GM10847 (cell line): ENCODE results near the gene TCL1A.

Source experiments
- POLR2A ChIP-seq: IDR thresholded peaks from 2 replicates; pipeline ENCODE4 v1.6.1; 2011; ENCODE audit not compliant: insufficient read length; ENCODE audit errors: extremely low read depth

Gene TCL1A

DNA sequence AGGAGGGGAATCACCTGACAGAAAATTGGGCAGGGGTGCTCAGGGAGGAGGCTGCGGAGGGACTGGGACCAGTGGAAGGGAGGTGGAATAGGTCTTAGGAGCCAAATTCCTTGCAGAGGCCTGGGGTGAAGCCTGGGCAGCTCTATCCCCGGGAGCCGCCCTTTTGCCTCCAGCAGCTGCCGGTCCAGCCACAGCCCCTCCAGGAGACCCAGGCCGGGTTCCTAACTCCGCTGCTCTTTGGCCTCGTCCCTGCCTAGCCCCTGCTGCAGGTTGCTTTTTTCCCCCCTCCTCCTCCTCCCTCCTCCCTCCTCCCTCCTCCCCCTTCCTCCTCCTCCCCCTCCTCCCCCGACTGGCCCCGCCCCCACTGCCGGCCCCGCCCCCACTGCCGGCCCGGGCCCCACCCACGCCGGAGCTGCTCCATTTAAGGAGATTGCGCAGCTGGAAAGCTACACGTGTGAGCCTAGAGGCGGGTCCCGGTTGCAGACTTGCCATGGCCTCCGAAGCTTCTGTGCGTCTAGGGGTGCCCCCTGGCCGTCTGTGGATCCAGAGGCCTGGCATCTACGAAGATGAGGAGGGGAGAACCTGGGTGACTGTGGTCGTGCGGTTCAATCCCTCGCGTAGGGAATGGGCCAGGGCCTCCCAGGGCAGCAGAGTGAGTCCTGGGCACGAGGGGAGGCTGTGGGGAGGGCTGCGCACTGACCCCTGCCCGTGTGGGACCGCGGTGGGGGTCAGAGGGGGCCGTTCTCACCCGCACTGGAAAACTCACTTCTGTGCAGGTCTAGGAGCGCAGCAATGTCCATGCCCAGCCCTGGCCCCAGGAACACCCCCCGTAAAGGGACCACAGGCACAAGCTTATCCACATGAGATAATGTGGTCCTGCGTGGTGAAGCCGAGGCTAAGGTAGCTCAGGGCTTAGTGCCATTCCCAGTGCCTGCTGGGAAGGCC lies 27.7 kb downstream of the TCL1A start, which contains the start of gene TCL1B:
Gene TCL1B (plus strand): TSS at position 449 of the 945 bp plus-strand sequence. CDS start 42 bp downstream, at position 491.
- TF ChIP-seq POLR2A, result no peak

GRCh38 chr14:95683793-95684192 lies 30.1 kb downstream of the TCL1A start:
- TF ChIP-seq POLR2A, result no peak

DNA sequence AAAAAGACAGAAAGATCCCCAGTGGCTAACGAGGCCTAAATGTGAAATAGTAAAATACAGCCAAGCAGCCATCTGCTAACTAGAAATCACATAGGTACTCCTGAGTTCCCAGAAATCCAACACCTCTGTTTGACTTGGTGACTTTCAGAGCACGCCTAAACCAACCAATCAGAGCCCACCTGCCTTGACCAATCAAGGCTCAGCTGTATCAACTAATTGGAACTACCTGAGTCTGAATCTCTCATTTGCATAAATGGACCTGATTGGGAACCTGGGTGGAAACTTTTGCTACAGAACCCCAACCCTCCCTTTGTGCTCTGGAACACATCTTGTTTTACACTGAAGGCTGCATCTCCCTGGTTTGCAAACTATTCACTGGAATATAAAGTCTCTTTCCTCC lies 32.8 kb downstream of the TCL1A start:
- TF ChIP-seq POLR2A, result no peak

DNA sequence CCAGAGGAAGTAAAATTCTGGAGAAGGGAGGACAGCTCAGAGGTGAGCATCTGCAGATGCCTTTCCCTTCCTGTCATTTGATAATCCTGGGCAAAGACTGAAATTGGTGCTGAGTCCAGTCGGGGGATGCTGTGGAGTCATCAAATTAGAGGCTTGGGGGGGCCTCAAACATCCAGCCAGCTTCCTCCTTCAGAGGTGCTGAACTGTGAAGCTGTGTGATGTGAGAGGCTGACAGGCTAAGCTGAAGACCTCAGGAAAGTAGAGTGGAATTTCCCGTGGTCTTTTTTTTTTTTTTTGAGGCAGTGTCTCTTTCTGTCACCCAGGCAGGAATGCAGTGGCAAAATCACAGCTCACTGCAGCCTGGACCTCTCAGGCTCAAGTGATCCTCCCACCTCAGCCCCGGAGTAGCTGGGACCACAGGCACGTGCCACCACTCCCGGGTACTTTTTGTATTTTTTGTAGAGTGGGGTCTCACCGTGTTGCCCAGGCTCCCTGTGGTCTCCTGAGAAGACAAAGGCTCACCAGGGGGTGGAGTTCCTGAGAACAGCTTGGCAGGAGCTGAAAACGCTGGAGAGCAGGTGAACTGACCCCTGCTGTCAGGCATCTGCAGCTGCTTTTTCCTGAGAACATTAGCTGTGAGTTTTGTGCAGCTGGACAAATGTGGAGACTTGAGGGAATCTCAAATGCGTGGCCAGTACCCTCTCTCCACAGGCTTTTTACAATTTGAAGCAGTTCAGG lies 33.8 kb downstream of the TCL1A start:
- TF ChIP-seq POLR2A, result no peak

DNA sequence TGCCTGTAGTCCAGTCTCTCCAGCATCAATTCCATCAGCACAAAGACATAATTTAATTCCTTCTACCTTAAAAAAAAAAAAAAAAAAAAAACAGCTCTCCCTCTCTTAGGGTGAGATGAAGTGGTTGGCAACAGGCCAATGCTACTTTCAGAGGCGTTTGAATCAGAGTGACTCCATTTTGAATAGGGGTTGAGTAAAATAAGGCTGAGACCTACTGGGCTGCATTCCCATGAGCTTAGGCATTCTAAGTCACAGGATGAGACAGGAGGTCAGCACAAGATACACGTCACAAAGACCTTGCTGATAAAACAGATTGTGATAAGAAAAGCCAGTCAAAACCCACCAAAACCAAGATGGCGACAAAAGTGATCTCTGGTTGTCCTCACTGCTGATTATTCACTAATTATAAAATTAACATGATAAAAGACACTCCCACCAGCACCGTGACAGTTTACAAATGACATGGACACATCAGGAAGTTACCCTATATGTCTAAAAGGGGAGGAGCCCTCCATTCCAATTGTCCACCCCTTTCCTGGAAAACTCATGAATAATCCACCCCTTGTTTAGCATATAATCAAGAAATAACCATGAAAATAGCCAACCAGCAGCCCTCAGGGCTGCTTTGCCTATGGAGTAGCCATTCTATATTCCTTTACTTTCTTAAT lies 34.6 kb downstream of the TCL1A start:
- TF ChIP-seq POLR2A, result no peak

DNA sequence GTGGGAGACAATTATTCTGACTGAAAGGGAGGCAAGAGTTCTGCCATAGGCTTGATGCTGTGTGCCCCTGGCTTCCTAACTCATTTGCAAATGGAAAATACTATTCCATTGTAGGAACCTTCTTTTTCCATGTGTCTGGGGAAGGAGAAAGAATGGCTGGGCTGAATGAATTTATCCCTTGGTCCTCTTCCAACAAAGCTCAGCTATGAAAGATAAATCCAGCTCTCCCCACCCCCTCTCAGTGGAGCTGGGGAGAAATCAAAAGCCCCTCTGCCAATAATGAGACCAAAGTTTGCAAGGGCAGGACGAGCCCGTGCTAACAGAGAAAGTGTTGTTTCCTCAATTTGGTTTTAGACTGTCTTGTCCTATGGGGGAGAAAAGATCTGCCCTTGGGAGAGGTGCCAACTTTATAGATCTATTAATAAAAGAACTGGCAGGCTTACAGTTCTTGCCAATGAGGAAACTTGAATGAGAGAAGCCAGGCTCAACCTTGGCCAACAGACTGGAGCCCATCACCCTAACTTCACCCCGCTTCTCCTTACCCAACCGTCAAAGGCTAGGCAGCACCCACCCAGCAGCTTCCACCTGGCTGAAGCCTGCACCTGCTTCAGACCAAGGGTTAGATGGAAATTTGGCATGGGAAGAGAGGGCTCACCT lies 36.6 kb downstream of the TCL1A start:
- TF ChIP-seq POLR2A, result no peak

GRCh38 chr14:95675486-95675885 lies 38.4 kb downstream of the TCL1A start:
- no peak for TF ChIP-seq POLR2A

DNA sequence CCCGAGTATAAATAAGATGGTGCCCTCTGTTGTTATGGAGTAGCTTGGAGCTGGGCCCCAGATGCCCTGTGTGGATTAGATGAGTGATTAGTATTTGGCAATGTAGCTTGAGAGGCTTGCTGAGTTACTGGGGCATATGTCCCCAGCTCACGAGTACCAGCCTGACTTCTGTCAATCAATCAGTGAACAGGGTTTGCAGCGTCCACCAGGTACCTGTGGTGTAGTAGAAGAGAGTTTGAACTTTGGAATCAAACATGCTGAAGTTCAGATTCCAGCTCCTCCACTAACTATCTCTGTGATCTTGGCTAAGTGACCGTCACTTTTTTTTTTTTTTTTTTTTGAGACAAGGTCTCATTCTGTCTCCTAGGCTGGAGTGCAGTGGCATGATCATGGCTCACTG lies 39.3 kb downstream of the TCL1A start:
- no peak for TF ChIP-seq POLR2A

DNA sequence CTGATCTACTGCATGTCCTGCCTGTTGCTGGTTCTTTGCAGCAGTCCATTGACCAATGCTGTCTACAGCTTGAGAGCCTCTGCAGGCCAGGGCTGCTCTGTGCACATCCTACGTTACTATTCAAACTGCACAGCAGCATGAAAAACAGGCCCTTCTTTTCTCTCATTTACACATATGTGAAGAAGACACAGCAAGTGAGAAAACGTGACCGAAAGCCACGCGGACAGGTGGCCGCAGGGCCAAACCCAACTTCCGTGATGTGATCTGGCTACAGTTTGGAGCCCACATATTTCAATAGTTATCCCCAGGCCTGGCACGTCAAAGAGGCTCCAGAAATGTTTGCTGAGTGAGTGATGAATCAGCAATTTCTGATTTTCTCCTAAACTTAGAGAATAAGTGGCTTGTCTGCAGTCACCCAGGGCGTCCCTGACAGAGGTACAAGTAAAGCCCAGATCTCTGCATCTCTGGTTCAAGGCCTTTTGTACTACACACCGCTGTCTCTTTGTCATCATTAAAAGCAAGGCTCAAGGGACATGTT lies 45.6 kb downstream of the TCL1A start:
- TF ChIP-seq POLR2A, result no peak

DNA sequence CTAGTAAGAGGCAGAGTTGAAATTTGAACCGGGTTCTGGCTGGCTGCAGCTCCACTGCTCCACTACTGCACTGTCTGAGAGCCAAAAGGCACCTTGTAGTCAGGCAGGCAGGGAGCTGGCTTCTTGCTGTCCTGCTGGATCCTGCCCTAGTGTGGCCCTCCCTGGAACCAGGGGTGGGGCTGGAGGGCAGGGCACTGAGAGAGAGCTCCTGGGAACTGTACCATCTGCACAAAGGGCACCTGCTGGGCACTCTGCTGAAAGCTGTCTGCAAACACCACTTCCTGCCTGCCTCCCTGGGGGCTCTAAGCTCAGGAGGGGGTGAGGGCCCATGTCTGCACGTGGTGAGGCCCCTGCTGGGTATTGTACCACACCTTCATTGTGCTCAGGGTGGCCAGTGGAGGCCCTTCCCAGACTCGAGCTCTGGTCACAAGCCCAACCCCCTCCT lies 46.7 kb downstream of the TCL1A start:
- no peak for TF ChIP-seq POLR2A

DNA sequence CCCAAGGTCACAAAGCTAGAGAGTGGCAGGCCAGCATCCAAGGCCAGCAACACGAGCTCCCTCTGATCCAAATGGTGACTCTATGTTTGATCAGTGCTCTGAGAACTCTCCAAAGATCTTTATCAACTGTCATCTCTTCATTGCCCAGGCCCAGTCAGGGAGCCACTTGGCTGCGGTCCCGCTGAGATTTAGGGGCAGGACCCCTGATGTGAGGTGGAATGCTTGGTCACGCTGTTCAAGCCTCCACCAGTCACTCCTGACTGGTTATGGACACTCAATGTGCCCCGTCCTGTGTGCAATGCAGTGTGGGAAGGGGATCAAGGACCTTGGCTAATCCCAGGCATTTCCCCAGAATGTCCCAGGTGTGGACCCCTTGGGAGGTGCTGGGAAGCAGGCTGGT lies 47.5 kb downstream of the TCL1A start:
- no peak for TF ChIP-seq POLR2A

DNA sequence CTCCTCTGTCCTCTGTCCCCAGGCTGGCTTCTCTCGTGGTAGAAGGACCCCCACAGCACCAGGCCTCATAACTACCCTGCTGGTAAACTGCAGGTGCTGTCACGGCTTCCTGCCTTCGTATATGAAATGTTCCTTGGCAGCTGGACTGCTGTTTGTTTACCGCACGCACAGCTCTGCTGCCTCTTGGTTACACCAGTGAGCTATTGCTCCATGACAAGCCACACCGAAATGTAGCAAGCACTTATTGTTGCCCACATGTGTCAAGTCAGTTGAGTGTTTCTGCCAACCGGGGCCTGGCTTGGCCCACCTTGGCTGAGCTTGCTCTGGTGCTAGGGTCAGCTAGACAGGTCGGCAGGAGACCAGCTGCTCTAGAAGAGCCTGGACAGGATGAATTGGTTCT lies 49.4 kb downstream of the TCL1A start:
- TF ChIP-seq POLR2A, result no peak

GRCh38 chr14:95664066-95664465 lies 49.9 kb downstream of the TCL1A start:
- TF ChIP-seq POLR2A, result no peak

- TF ChIP-seq POLR2A, result no peak
Observed at GRCh38 chr14:95663226-95663797, 50.6 kb downstream of the TCL1A start.
